Neural cell (in vitro differentiated cells): ENCODE results near the gene CDC20. TPM values are rescaled to one million over a fixed set of nuclear protein-coding genes. Genes with fewer than 3 reads are reported as not detected.

Experiments used
- H2AFZ ChIP-seq: fragments of 200-600, 300-800 bp; sonication (generic), shearing (Covaris generic); 2 replicates; pipeline ENCODE4 v1.6.0; 2014; ENCODE audit warnings: low read depth, mild to moderate bottlenecking, antibody characterized with exemption, low read length, moderate library complexity
- H3F3A ChIP-seq: fragments of 200-600 bp; shearing (Covaris generic); 2 replicates; pipeline ENCODE4 v1.6.1; 2016; ENCODE audit warnings: mild to moderate bottlenecking, moderate library complexity, mixed read lengths, antibody characterized with exemption, low read length; ENCODE audit not compliant: insufficient read depth, poor library complexity, severe bottlenecking
- H3K27ac ChIP-seq: fragments of 200-600, 300-800 bp; sonication (generic), shearing (Covaris generic); 2 replicates; pipeline ENCODE4 v1.5.1; 2014; ENCODE audit warnings: mild to moderate bottlenecking, low read length, moderate library complexity
- H3K27me3 ChIP-seq: fragments of 300-800, 200-600 bp; sonication (generic), shearing (Covaris generic); 2 replicates; pipeline ENCODE4 v1.6.0; 2014; ENCODE audit warnings: mild to moderate bottlenecking, low read depth, low read length, moderate library complexity; ENCODE audit not compliant: insufficient read depth
- H3K36me3 ChIP-seq: fragments of 300-800, 200-600 bp; sonication (generic), shearing (Covaris generic); 2 replicates; pipeline ENCODE4 v1.5.1; 2014; ENCODE audit warnings: mild to moderate bottlenecking, antibody characterized with exemption, low read length, moderate library complexity; ENCODE audit not compliant: insufficient read depth
- H3K4me2 ChIP-seq: fragments of 300-800, 200-600 bp; sonication (generic), shearing (Covaris generic); 2 replicates; pipeline ENCODE4 v1.6.0; 2014; ENCODE audit warnings: mild to moderate bottlenecking, low read length
- H3K4me3 ChIP-seq: fragments of 300-800, 200-600 bp; sonication (generic), shearing (Covaris generic); 2 replicates; pipeline ENCODE4 v1.5.1; 2014; ENCODE audit warnings: mild to moderate bottlenecking, low read length, moderate library complexity
- H3K79me2 ChIP-seq: fragments of 200-600 bp; shearing (Covaris generic); replicated peaks from 2 replicates; pipeline ENCODE4 v1.6.0; 2014; ENCODE audit warnings: mild to moderate bottlenecking, low read length, moderate library complexity; ENCODE audit not compliant: insufficient read depth
- H3K9ac ChIP-seq: fragments of 300-800, 200-600 bp; sonication (generic), shearing (Covaris generic); 2 replicates; pipeline ENCODE4 v1.6.1; 2016; ENCODE audit warnings: mild to moderate bottlenecking, low read length, mixed read lengths
- H3K9me2 ChIP-seq: fragments of 200-600 bp; shearing (Covaris generic); 2 replicates; pipeline ENCODE4 v1.6.1; 2016; ENCODE audit warnings: mild to moderate bottlenecking, low read length, mixed read lengths; ENCODE audit not compliant: insufficient read depth
- H3K9me3 ChIP-seq: fragments of 200-600, 300-800 bp; sonication (generic), shearing (Covaris generic); 2 replicates; pipeline ENCODE4 v1.6.1; 2016; ENCODE audit warnings: mild to moderate bottlenecking, mixed run types, low read length, moderate library complexity, mixed read lengths
- H4K20me1 ChIP-seq: fragments of 200-600 bp; shearing (Covaris generic); 2 replicates; pipeline ENCODE4 v1.6.1; 2016; ENCODE audit warnings: mild to moderate bottlenecking, mixed run types; ENCODE audit not compliant: insufficient read depth
- EP300 ChIP-seq: fragments of 450-650 bp; conservative IDR thresholded peaks from 2 replicates; pipeline ENCODE4 v1.6.1; 2014; ENCODE audit warnings: antibody characterized with exemption, mild to moderate bottlenecking, moderate library complexity; ENCODE audit not compliant: poor library complexity, severe bottlenecking
- EZH2 ChIP-seq: fragments of 200-600, 300-800 bp; shearing (Covaris generic), sonication (generic); IDR thresholded peaks from 2 replicates; pipeline ENCODE4 v1.6.1; 2014; ENCODE audit warnings: antibody characterized with exemption, low read length, borderline replicate concordance, mild to moderate bottlenecking; ENCODE audit not compliant: insufficient read depth, poor library complexity, severe bottlenecking
- MXI1 ChIP-seq: fragments of 450-650 bp; conservative IDR thresholded peaks from 2 replicates; pipeline ENCODE4 v1.6.1; 2014; ENCODE audit warnings: antibody characterized with exemption, mild to moderate bottlenecking; ENCODE audit not compliant: poor library complexity, severe bottlenecking
- POLR2AphosphoS5 ChIP-seq: IDR thresholded peaks from 2 replicates; pipeline ENCODE4 v1.6.1; 2012
- RAD21 ChIP-seq: fragments of 450-650 bp; conservative IDR thresholded peaks from 2 replicates; pipeline ENCODE4 v1.6.1; 2014; ENCODE audit warnings: antibody characterized with exemption, mild to moderate bottlenecking, moderate library complexity
- SMC3 ChIP-seq: fragments of 450-650 bp; conservative IDR thresholded peaks from 2 replicates; pipeline ENCODE4 v1.6.1; 2014; ENCODE audit warnings: antibody characterized with exemption, mild to moderate bottlenecking, moderate library complexity; ENCODE audit not compliant: poor library complexity
- TAF1 ChIP-seq: IDR thresholded peaks from 2 replicates; pipeline ENCODE4 v1.6.1; 2012; ENCODE audit warnings: low read depth
- polyA plus RNA-seq: library from polyadenylated mRNA; depleted of rRNA; stranded (reverse); fragments of >200 nt; gene quantifications from 2 replicates; pipeline ENCODE4 v1.2.3, GENCODE V29; 2014
- TF ChIP-seq, protein P1 (sequence below): IDR thresholded peaks from 2 replicates; pipeline ENCODE4 v1.6.1; 2012; ENCODE audit warnings: borderline replicate concordance
- TF ChIP-seq, protein P2 (sequence below): fragments of 450-650 bp; IDR thresholded peaks from 2 replicates; pipeline ENCODE4 v1.5.1; 2014; ENCODE audit warnings: antibody characterized with exemption, mild to moderate bottlenecking, moderate library complexity; ENCODE audit not compliant: poor library complexity, severe bottlenecking

CDC20 gene
- polyA plus RNA-seq, 1 donor from 2014 or later = 2.8 TPM

DNA sequence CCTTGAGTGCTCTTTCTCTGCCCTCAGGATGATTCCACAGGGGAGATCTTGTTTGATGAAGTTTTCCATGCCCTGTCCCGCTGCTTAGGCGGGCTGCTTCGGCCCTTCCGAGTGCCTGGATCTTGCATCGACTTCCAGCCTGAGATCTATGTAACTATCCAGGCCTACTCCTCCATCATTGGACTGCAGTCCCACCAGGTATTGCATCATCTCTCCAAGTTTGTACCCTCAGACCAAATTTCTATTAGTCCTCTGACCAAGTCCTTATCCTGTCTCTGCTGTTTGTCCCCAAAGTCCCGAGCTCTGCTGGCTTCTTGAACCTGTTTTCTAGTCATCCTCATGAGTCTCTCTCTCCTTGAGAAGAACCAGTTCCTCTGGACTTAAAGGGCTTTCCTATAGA lies 45.6 kb downstream of the CDC20 start:
- Histone ChIP-seq H3K79me2 (no peaks in the 10 kb centered on the region), H3K9ac (no peak overlapping the region), H3F3A (no peaks in the 10 kb centered on the region), H2AFZ (no peak overlapping the region), H3K9me3 (no peaks in the 10 kb centered on the region), H3K27ac (no peak overlapping the region), H3K36me3 (no peaks in the 10 kb centered on the region), H3K4me3 (no peak overlapping the region), H3K27me3 (no peaks in the 10 kb centered on the region), H4K20me1 (no peaks in the 10 kb centered on the region), H3K9me2 (no peaks in the 10 kb centered on the region), H3K4me2 (no peak overlapping the region)
- TF ChIP-seq EZH2 (no peak), MXI1 (no peak), EP300 (no peak), POLR2AphosphoS5 (no peak), RAD21 (no peak), TAF1 (no peak), SMC3 (no peak)
- TF ChIP-seq, protein P1, sequence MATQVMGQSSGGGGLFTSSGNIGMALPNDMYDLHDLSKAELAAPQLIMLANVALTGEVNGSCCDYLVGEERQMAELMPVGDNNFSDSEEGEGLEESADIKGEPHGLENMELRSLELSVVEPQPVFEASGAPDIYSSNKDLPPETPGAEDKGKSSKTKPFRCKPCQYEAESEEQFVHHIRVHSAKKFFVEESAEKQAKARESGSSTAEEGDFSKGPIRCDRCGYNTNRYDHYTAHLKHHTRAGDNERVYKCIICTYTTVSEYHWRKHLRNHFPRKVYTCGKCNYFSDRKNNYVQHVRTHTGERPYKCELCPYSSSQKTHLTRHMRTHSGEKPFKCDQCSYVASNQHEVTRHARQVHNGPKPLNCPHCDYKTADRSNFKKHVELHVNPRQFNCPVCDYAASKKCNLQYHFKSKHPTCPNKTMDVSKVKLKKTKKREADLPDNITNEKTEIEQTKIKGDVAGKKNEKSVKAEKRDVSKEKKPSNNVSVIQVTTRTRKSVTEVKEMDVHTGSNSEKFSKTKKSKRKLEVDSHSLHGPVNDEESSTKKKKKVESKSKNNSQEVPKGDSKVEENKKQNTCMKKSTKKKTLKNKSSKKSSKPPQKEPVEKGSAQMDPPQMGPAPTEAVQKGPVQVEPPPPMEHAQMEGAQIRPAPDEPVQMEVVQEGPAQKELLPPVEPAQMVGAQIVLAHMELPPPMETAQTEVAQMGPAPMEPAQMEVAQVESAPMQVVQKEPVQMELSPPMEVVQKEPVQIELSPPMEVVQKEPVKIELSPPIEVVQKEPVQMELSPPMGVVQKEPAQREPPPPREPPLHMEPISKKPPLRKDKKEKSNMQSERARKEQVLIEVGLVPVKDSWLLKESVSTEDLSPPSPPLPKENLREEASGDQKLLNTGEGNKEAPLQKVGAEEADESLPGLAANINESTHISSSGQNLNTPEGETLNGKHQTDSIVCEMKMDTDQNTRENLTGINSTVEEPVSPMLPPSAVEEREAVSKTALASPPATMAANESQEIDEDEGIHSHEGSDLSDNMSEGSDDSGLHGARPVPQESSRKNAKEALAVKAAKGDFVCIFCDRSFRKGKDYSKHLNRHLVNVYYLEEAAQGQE = no peak
- TF ChIP-seq, protein P2, sequence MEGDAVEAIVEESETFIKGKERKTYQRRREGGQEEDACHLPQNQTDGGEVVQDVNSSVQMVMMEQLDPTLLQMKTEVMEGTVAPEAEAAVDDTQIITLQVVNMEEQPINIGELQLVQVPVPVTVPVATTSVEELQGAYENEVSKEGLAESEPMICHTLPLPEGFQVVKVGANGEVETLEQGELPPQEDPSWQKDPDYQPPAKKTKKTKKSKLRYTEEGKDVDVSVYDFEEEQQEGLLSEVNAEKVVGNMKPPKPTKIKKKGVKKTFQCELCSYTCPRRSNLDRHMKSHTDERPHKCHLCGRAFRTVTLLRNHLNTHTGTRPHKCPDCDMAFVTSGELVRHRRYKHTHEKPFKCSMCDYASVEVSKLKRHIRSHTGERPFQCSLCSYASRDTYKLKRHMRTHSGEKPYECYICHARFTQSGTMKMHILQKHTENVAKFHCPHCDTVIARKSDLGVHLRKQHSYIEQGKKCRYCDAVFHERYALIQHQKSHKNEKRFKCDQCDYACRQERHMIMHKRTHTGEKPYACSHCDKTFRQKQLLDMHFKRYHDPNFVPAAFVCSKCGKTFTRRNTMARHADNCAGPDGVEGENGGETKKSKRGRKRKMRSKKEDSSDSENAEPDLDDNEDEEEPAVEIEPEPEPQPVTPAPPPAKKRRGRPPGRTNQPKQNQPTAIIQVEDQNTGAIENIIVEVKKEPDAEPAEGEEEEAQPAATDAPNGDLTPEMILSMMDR = no peak

DNA sequence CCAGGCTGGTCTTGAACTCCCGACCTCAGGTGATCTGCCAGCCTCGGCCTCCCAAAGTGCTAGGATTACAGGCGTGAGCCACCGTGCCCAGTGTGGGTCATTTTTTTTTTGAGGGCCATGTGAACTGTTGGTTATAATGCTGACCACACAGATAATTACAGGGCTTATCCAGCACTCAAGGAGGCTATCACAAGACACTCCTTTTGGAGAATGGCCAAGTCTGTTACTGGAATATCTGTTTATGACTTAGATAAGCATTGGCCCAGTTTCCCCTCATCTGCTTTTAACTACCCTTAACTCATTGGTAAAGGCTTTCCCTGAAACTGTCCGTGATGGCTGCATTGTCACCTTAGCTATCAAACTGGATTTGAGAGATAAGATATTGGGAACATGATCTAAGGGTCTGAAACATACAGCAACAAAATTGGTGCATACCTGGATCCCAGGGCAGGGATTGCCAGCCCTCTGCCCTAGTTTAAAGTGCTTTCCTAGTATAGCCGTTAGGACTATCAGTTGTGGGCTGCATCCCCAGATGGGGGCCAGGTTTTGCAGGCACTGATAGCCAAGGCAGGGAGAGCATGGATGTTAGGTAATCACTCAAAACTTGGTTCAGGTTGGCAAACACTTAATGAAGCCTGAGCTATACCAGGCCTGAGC lies 46.6 kb downstream of the CDC20 start:
- Histone ChIP-seq H3K4me3 (no peak overlapping the region), H3K27me3 (no peaks in the 10 kb centered on the region), H4K20me1 (no peaks in the 10 kb centered on the region), H3F3A (no peaks in the 10 kb centered on the region), H3K36me3 (no peaks in the 10 kb centered on the region), H3K9me2 (no peaks in the 10 kb centered on the region), H3K9me3 (no peaks in the 10 kb centered on the region), H3K27ac (no peak overlapping the region), H3K4me2 (no peak overlapping the region), H2AFZ (no peak overlapping the region), H3K9ac (no peak overlapping the region), H3K79me2 (no peaks in the 10 kb centered on the region)
- no peak for TF ChIP-seq EP300
- TF ChIP-seq RAD21 = no peak
- TF ChIP-seq TAF1 = no peak
- no peak for TF ChIP-seq EZH2
- TF ChIP-seq, protein P2 = no peak
- TF ChIP-seq MXI1 = no peak
- TF ChIP-seq POLR2AphosphoS5 = no peak
- TF ChIP-seq, protein P1 = no peak
- TF ChIP-seq SMC3 = no peak
